HCT116 (cell line): Measurements from ENCODE around the gene CCDC187.

Experiments used
- CEBPB ChIP-seq: IDR thresholded peaks from 2 replicates; pipeline ENCODE4 v1.6.1; 2012; ENCODE audit warnings: low read depth
- EZH2 ChIP-seq: fragments of 200-600 bp; sonication (generic); IDR thresholded peaks from 2 replicates; pipeline ENCODE4 v1.6.1; 2017; ENCODE audit warnings: antibody characterized with exemption, mixed run types
- EZH2phosphoT487 ChIP-seq: fragments of 200-600 bp; IDR thresholded peaks from 2 replicates; pipeline ENCODE4 v1.6.1; 2018; ENCODE audit warnings: antibody characterized with exemption, borderline replicate concordance
- JUND ChIP-seq: IDR thresholded peaks from 2 replicates; pipeline ENCODE4 v1.6.1; 2012
- POLR2A ChIP-seq: IDR thresholded peaks from 2 replicates; pipeline ENCODE4 v1.7.0; 2011; ENCODE audit warnings: borderline replicate concordance; ENCODE audit not compliant: insufficient read depth, insufficient read length; ENCODE audit errors: extremely low read depth
- POLR2AphosphoS5 ChIP-seq: IDR thresholded peaks from 2 replicates; pipeline ENCODE4 v1.6.1; 2011; ENCODE audit warnings: mild to moderate bottlenecking, low read depth, low read length, moderate library complexity
- RAD21 ChIP-seq: IDR thresholded peaks from 2 replicates; pipeline ENCODE4 v1.6.1; 2012; ENCODE audit warnings: low read depth, mild to moderate bottlenecking
- SRF ChIP-seq: IDR thresholded peaks from 2 replicates; pipeline ENCODE4 v1.6.1; 2012; ENCODE audit warnings: low read depth
- YY1 ChIP-seq: IDR thresholded peaks from 2 replicates; pipeline ENCODE4 v1.6.1; 2011; ENCODE audit warnings: low read length, low read depth, moderate library complexity, mild to moderate bottlenecking; ENCODE audit not compliant: insufficient replicate concordance; ENCODE audit errors: extremely low read depth
- TF ChIP-seq, protein P1 (sequence below), 3 experiments: fragments of 200-600 bp in 1 of 3; sonication (generic) in 1 of 3; IDR thresholded peaks in 2 of 3; conservative IDR thresholded peaks in 1 of 3; 2 replicates each; pipeline ENCODE4 v1.5.1; 2012 to 2017; ENCODE audit warnings: low read depth in 2 of 3, low read length in 2 of 3, antibody characterized with exemption in 1 of 3, borderline replicate concordance in 1 of 3, control low read depth in 1 of 3, mild to moderate bottlenecking in 1 of 3, mixed read lengths in 1 of 3, mixed run types in 1 of 3, moderate library complexity in 1 of 3; ENCODE audit not compliant: insufficient read depth in 1 of 3
- TF ChIP-seq, protein P2 (sequence below): IDR thresholded peaks from 2 replicates; pipeline ENCODE4 v1.6.1; 2012

DNA sequence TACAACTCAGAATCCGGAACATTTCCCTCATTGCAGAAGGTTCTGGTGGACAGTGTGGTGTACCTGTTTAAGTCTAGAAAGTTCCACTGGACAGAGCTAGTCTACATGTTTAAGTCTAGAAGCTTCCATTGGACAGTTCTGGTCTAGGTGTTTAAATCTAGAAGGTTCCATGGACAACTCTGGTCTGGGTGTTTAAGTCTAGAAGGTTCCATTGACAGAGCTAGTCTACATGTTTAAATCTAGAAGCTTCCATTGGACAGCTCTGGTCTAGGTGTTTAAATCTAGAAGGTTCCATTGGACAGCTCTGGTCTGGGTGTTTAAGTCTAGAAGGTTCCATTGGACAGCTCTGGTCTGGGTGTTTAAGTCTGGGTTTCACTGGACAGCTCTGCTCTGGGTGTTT is 25.0 kb downstream of the CCDC187 start:
- TF ChIP-seq, protein P1, sequence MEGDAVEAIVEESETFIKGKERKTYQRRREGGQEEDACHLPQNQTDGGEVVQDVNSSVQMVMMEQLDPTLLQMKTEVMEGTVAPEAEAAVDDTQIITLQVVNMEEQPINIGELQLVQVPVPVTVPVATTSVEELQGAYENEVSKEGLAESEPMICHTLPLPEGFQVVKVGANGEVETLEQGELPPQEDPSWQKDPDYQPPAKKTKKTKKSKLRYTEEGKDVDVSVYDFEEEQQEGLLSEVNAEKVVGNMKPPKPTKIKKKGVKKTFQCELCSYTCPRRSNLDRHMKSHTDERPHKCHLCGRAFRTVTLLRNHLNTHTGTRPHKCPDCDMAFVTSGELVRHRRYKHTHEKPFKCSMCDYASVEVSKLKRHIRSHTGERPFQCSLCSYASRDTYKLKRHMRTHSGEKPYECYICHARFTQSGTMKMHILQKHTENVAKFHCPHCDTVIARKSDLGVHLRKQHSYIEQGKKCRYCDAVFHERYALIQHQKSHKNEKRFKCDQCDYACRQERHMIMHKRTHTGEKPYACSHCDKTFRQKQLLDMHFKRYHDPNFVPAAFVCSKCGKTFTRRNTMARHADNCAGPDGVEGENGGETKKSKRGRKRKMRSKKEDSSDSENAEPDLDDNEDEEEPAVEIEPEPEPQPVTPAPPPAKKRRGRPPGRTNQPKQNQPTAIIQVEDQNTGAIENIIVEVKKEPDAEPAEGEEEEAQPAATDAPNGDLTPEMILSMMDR (IDR thresholded peaks at IDR 0.05 in 2 of 3, conservative IDR thresholded peaks at IDR 0.05 in 1 of 3; ENCODE audit: borderline replicate concordance in 1 of 3, insufficient read depth in 1 of 3, low read depth in 2 of 3, low read length in 2 of 3), result no peak
- no peak for TF ChIP-seq EZH2phosphoT487
- no peak for TF ChIP-seq YY1
- TF ChIP-seq POLR2A, result no peak
- no peak for TF ChIP-seq EZH2
- TF ChIP-seq, protein P2, sequence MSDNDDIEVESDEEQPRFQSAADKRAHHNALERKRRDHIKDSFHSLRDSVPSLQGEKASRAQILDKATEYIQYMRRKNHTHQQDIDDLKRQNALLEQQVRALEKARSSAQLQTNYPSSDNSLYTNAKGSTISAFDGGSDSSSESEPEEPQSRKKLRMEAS, result no peak
- no peak for TF ChIP-seq POLR2AphosphoS5
- no peak for TF ChIP-seq SRF
- TF ChIP-seq RAD21, result no peak
- no peak for TF ChIP-seq CEBPB
- no peak for TF ChIP-seq JUND
